Bronchial epithelial cell (primary cell): ENCODE measurements around the gene CDC42SE1. TPM values are rescaled to one million over a fixed set of nuclear protein-coding genes. Genes with fewer than 3 reads are reported as not detected.
A peak's percentile ranks its signal among the peaks of the same experiment; 100 is the strongest.

Experiments used
- DNase-seq: peaks from one replicate; pipeline ENCODE4 v3.0.0-alpha.2; 2010; ENCODE audit warnings: low read depth
- FAIRE-seq: peaks from 2 replicates; lab custom pipeline; 2011; peaks lifted over from hg19 to GRCh38; lab: Jason Lieb, UNC
- H3K27me3 ChIP-seq: 2 replicates; pipeline ENCODE4 v1.5.1; 2011; ENCODE audit warnings: low read length; ENCODE audit not compliant: control insufficient read depth, insufficient read depth
- H3K36me3 ChIP-seq: 2 replicates; pipeline ENCODE4 v1.5.1; 2011; ENCODE audit warnings: low read length; ENCODE audit not compliant: control insufficient read depth, insufficient read depth
- H3K4me3 ChIP-seq: 2 replicates; pipeline ENCODE4 v1.5.1; 2011; ENCODE audit warnings: mild to moderate bottlenecking, low read depth, low read length, control low read depth
- total RNA-seq: library from RNA; depleted of rRNA; stranded (reverse); fragments of >200 nt; gene quantifications from 2 replicates; pipeline ENCODE4 v1.2.1, GENCODE V29; 2014
- TF ChIP-seq, protein P1 (sequence below): IDR thresholded peaks from 2 replicates; pipeline ENCODE4 v1.5.1; 2011; ENCODE audit warnings: mild to moderate bottlenecking, moderate library complexity, low read length, control low read depth, inconsistent platforms; ENCODE audit not compliant: insufficient read depth, severe bottlenecking

Gene CDC42SE1
- total RNA-seq, 1 donor from 2014 or later: 81.6 TPM

DNA sequence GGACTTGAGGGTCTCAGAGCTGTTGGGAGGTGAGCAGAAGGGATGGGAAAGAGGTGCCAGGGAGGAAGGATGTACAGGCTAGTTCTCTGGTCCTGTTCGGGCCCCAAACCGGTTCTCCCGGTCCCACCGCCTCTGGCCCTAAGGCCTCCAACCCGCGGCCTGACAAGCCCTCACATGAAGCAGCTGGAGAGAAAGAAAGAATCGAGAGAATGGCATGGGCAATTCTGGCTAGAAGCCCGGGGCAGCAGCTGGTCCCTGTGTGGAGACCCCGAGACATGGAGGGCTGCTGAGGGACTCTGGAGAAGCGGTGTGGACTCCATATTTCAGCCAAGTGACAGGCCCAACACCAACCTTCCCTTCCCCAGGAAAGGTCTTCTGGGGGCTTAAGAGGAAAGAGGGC, 730 bp downstream of the CDC42SE1 start:
- peaks cover 15% of the 10 kb centered on the region for H3K36me3 ChIP-seq
- TF ChIP-seq, protein P1, sequence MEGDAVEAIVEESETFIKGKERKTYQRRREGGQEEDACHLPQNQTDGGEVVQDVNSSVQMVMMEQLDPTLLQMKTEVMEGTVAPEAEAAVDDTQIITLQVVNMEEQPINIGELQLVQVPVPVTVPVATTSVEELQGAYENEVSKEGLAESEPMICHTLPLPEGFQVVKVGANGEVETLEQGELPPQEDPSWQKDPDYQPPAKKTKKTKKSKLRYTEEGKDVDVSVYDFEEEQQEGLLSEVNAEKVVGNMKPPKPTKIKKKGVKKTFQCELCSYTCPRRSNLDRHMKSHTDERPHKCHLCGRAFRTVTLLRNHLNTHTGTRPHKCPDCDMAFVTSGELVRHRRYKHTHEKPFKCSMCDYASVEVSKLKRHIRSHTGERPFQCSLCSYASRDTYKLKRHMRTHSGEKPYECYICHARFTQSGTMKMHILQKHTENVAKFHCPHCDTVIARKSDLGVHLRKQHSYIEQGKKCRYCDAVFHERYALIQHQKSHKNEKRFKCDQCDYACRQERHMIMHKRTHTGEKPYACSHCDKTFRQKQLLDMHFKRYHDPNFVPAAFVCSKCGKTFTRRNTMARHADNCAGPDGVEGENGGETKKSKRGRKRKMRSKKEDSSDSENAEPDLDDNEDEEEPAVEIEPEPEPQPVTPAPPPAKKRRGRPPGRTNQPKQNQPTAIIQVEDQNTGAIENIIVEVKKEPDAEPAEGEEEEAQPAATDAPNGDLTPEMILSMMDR: no peak
- no peaks in the 10 kb centered on the region for H3K27me3 ChIP-seq
- H3K4me3 ChIP-seq: peak overlapping the region; percentile 92
- FAIRE-seq (no peak), DNase-seq (peak; percentile 84)

DNA sequence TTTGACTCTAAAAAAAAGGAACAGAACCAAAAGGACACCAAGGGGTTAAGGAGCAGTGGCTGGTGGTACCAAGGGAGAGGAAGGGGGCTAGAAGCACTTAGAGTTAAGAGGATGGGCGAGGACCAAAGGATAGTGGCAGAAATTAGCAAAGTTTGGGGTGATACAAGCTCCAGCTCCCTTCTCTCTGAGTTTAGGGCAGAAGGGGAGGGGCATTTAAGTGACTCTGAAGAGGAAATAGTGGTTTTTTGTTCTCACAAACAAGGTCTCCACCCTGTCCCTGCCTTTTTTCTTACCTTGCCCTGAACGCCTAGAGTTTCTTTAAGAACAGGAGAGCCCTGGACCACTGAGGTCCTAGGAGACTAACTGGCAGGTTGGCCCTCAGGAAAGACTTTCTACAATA, 3.3 kb downstream of the CDC42SE1 start:
- no peak overlapping the region for H3K4me3 ChIP-seq
- peaks cover 24% of the 10 kb centered on the region for H3K36me3 ChIP-seq
- TF ChIP-seq, protein P1: no peak
- FAIRE-seq: no peak
- no peak for DNase-seq
- no peaks in the 10 kb centered on the region for H3K27me3 ChIP-seq

DNA sequence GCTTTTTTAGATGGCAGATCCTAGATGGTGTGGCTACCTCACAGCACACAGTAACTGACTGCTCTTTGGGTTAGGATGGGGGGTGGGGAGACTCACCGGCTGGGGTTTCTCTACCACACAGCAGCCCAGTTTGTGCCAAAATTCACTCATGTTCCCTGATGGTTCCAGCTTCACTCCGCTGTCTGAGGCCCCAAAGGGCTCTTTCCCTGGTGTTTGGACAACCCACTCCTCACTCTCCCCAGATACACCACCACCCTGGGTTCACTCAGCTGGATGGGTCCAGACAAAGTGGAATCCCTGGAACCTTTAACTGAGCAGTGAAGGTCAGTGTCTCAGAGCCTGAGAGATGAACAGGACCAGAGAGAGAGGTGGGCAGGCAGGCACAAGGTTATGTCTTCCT, 3.8 kb downstream of the CDC42SE1 start:
- H3K36me3 ChIP-seq: peaks cover 24% of the 10 kb centered on the region
- TF ChIP-seq, protein P1: no peak
- no peak overlapping the region for H3K4me3 ChIP-seq
- H3K27me3 ChIP-seq: no peaks in the 10 kb centered on the region
- FAIRE-seq: no peak
- no peak for DNase-seq

DNA sequence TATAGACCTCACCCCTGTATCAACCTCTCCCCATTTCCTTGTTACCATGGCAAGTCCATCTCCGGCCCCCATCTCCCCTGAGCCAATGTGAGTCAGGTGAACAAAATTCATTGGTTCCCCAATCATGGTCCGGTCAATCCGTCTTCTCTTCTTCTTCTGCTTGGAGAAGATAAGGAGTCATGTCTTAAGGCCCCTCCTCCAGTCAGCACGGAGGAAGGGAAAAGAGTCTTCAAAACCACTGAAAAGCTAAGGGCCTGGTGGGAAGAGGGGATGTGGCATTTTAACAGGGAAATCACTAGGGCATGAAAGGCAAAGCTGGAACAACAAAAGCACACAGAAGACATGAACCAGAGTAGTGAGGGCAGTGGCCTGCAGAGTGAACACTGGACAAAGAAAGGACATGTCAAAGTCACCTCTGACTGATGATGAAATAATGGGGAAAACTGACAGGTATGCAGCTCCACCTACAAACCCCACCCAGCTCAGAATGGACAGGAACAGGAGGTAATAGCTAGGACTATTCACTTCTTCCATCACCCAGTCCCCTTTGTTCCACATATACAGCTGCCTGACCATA, 4.4 kb downstream of the CDC42SE1 start:
- Histone ChIP-seq H3K4me3 (no peak overlapping the region), H3K27me3 (no peaks in the 10 kb centered on the region), H3K36me3 (peaks cover 24% of the 10 kb centered on the region)
- TF ChIP-seq, protein P1: no peak
- FAIRE-seq (no peak), DNase-seq (no peak)

DNA sequence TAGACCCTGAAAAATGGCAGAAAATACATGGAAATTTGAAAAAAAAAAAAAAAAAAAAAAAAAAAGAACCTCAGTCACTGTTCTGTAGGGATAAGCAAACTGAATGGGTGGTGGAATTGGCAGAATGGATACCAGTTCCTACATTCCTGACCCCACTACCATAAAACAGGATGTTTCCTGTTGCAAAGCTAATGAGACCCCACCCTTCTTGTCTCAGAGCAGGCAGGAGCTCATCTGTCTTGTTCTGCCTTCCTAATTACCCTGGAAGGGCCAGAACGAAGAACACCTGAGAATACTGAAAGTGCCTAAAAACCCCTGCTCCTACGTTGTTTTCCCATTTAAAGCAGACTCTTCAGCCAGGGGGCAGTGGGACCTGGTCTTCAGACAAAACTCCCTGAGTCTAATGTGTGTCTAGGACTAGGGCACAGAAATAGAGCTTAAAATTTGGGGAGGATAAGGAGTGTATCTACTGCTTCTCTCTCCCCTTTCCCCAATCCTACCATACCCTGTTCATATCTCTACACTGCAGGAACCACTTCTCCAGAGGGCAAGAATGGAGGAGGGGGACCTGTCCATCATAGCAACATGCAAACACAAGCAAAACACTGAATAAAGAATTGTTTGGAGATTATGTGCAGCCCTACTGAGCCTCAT, 7.9 kb downstream of the CDC42SE1 start:
- TF ChIP-seq, protein P1: no peak
- no peak for DNase-seq
- Histone ChIP-seq H3K4me3 (no peak overlapping the region), H3K36me3 (peaks cover 18% of the 10 kb centered on the region), H3K27me3 (no peaks in the 10 kb centered on the region)
- FAIRE-seq: no peak
